ENCODE results near the gene XIAP. TPM values are rescaled to one million over a fixed set of nuclear protein-coding genes. Genes with fewer than 3 reads are reported as not detected.

Gene XIAP
- total RNA-seq, 4 donors from 2014 or later, result 21.9 to 39.4 (median 33.3) TPM

- no peak for TF ChIP-seq POLR2A (IDR thresholded peaks at IDR 0.05)
- TF ChIP-seq CTCF (IDR thresholded peaks at IDR 0.05), result no peak
- no peak for DNase-seq (ENCODE audit: low spot score in 2 of 2)
- no peak overlapping the region for H3K4me3 ChIP-seq (ENCODE audit: low read depth, poor library complexity, severe bottlenecking)
- intact Hi-C loops (cut with DNase I; ENCODE audit: low total_unique reads), result no loop called here
- 51 to 54% methylated on average over 8 of the region's 8 CpGs for WGBS, 2 donors
Observed at GRCh38 chrX:123906557-123907316, 46.9 kb downstream of the XIAP start.

GRCh38 chrX:123909523-123909922 lies 49.7 kb downstream of the XIAP start:
- intact Hi-C loops (cut with DNase I; ENCODE audit: low total_unique reads), result no loop called here
- no peak for DNase-seq (ENCODE audit: low spot score in 2 of 2)
- H3K4me3 ChIP-seq (ENCODE audit: low read depth, poor library complexity, severe bottlenecking), result no peak overlapping the region
- TF ChIP-seq CTCF (IDR thresholded peaks at IDR 0.05) (no peak), POLR2A (IDR thresholded peaks at IDR 0.05) (no peak)
- 69 to 70% methylated on average over 4 of the region's 4 CpGs for WGBS, 2 donors

GRCh38 chrX:123917069-123917468 lies 57.2 kb downstream of the XIAP start:
- no peak for DNase-seq (ENCODE audit: low spot score in 2 of 2)
- intact Hi-C loops (cut with DNase I; ENCODE audit: low total_unique reads), result no loop called here
- TF ChIP-seq CTCF (IDR thresholded peaks at IDR 0.05) (no peak), POLR2A (IDR thresholded peaks at IDR 0.05) (no peak)
- no peak overlapping the region for H3K4me3 ChIP-seq (ENCODE audit: low read depth, poor library complexity, severe bottlenecking)

- 61 to 65% methylated on average over 4 of the region's 4 CpGs for WGBS, 2 donors
- H3K4me3 ChIP-seq (ENCODE audit: low read depth, poor library complexity, severe bottlenecking), result no peak overlapping the region
- DNase-seq (ENCODE audit: low spot score in 2 of 2), result no peak
- intact Hi-C loops (cut with DNase I; ENCODE audit: low total_unique reads), result no loop called here
- no peak for TF ChIP-seq CTCF (IDR thresholded peaks at IDR 0.05)
- no peak for TF ChIP-seq POLR2A (IDR thresholded peaks at IDR 0.05)
Observed at GRCh38 chrX:123918106-123918721, 58.4 kb downstream of the XIAP start.

DNA sequence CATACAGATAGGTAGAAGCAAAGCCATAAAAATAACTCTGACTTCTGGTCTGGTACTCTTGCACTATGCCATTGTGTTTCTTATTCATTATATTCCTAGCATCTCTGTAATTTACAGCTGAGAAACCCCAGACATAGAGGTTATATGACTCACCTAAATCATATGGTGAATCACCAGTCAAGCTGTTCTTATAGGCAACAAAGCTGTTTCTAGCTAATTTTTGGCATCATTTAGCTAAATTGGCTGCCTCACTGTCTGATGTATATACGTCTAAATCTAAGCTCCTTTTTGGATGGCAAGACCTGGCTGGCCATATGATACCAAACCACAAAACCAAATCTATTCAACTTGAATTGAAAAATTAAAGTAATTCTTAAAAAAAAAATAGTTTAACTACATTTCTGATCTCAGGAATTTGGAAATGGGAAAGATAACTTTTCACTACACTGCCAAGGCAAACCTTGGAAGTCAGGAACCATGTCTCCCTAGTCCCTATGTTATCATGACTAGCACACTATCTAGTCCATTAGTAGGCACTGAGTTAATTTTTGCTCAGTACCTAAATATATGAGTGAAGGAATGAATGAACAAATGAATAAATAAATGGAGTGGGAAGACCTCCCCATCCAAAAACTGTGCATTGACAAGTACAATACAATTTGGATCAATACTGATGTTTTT lies 60.4 kb downstream of the XIAP start:
- TF ChIP-seq POLR2A (IDR thresholded peaks at IDR 0.05) (no peak), CTCF (IDR thresholded peaks at IDR 0.05) (no peak)
- WGBS, 2 donors, result 54 to 71% methylated on average over 1 of the region's 1 CpG
- H3K4me3 ChIP-seq (ENCODE audit: low read depth, poor library complexity, severe bottlenecking), result no peak overlapping the region
- intact Hi-C loops (cut with DNase I; ENCODE audit: low total_unique reads), result no loop called here
- DNase-seq (ENCODE audit: low spot score in 2 of 2), result no peak
